ENCODE results near the gene OR2L3. TPM values are rescaled to one million over a fixed set of nuclear protein-coding genes. Genes with fewer than 3 reads are reported as not detected.

The OR2L3 gene
- not detected for polyA plus RNA-seq (2013, experiment 1 of 2)
- not detected for polyA plus RNA-seq (2013, experiment 2 of 2)

GRCh38 chr1:248046536-248046935 lies at the start of gene OR2L3:
OR2L3 (plus strand) TSS chr1:248046836; CDS start chr1:248060682, 13,846 bp downstream.
- Histone ChIP-seq H3K36me3 (ENCODE audit: insufficient read depth, low read length) (no peaks in the 10 kb centered on the region), H3K9ac (ENCODE audit: low read depth, low read length) (no peak within 1 kb of the TSS), H3K4me3 (ENCODE audit: low read length) (no peak within 1 kb of the TSS), H3K27me3 (ENCODE audit: insufficient read depth, low read length) (no peaks in the 10 kb centered on the region), H3K27ac (ENCODE audit: low read depth, low read length) (no peak within 1 kb of the TSS), H3K9me3 (ENCODE audit: insufficient read depth, low read depth, low read length) (peaks cover 87% of the 10 kb centered on the region), H3K4me1 (ENCODE audit: insufficient read depth, low read length) (no peaks in the 10 kb centered on the region)
- 55% methylated on average over 1 of the region's 2 CpGs for WGBS

GRCh38 chr1:247998811-247999210 lies 47.8 kb upstream of the OR2L3 start:
- H3K27ac ChIP-seq (ENCODE audit: low read depth, low read length): no peak overlapping the region
- peaks cover 94% of the 10 kb centered on the region for H3K9me3 ChIP-seq (ENCODE audit: insufficient read depth, low read depth, low read length)
- H3K4me3 ChIP-seq (ENCODE audit: low read length): no peak overlapping the region
- no peaks in the 10 kb centered on the region for H3K27me3 ChIP-seq (ENCODE audit: insufficient read depth, low read length)
- H3K36me3 ChIP-seq (ENCODE audit: insufficient read depth, low read length): no peaks in the 10 kb centered on the region
- no peaks in the 10 kb centered on the region for H3K4me1 ChIP-seq (ENCODE audit: insufficient read depth, low read length)
- 26% methylated on average over 2 of the region's 2 CpGs for WGBS
- H3K9ac ChIP-seq (ENCODE audit: low read depth, low read length): no peak overlapping the region

GRCh38 chr1:248000169-248000568 lies 46.5 kb upstream of the OR2L3 start:
- H3K4me1 ChIP-seq (ENCODE audit: insufficient read depth, low read length): no peaks in the 10 kb centered on the region
- H3K36me3 ChIP-seq (ENCODE audit: insufficient read depth, low read length): no peaks in the 10 kb centered on the region
- no peak overlapping the region for H3K4me3 ChIP-seq (ENCODE audit: low read length)
- no peak overlapping the region for H3K9ac ChIP-seq (ENCODE audit: low read depth, low read length)
- no peaks in the 10 kb centered on the region for H3K27me3 ChIP-seq (ENCODE audit: insufficient read depth, low read length)
- H3K9me3 ChIP-seq (ENCODE audit: insufficient read depth, low read depth, low read length): peaks cover 96% of the 10 kb centered on the region
- no peak overlapping the region for H3K27ac ChIP-seq (ENCODE audit: low read depth, low read length)
- 100% methylated on average over 1 of the region's 1 CpG for WGBS

GRCh38 chr1:248007778-248008177 lies 38.9 kb upstream of the OR2L3 start:
- Histone ChIP-seq H3K9ac (ENCODE audit: low read depth, low read length) (no peak overlapping the region), H3K36me3 (ENCODE audit: insufficient read depth, low read length) (no peaks in the 10 kb centered on the region), H3K27ac (ENCODE audit: low read depth, low read length) (no peak overlapping the region), H3K4me1 (ENCODE audit: insufficient read depth, low read length) (no peaks in the 10 kb centered on the region), H3K4me3 (ENCODE audit: low read length) (no peak overlapping the region), H3K27me3 (ENCODE audit: insufficient read depth, low read length) (no peaks in the 10 kb centered on the region), H3K9me3 (ENCODE audit: insufficient read depth, low read depth, low read length) (peaks cover 94% of the 10 kb centered on the region)
- 43% methylated on average over 1 of the region's 1 CpG for WGBS

GRCh38 chr1:248009681-248010080 lies 37.0 kb upstream of the OR2L3 start:
- WGBS: 74% methylated on average over 3 of the region's 3 CpGs
- Histone ChIP-seq H3K36me3 (ENCODE audit: insufficient read depth, low read length) (no peaks in the 10 kb centered on the region), H3K27ac (ENCODE audit: low read depth, low read length) (no peak overlapping the region), H3K9me3 (ENCODE audit: insufficient read depth, low read depth, low read length) (peaks cover 93% of the 10 kb centered on the region), H3K27me3 (ENCODE audit: insufficient read depth, low read length) (no peaks in the 10 kb centered on the region), H3K4me1 (ENCODE audit: insufficient read depth, low read length) (no peaks in the 10 kb centered on the region), H3K9ac (ENCODE audit: low read depth, low read length) (no peak overlapping the region), H3K4me3 (ENCODE audit: low read length) (no peak overlapping the region)

- Histone ChIP-seq H3K4me3 (ENCODE audit: low read length) (no peak within 1 kb of the TSS), H3K4me1 (ENCODE audit: insufficient read depth, low read length) (no peaks in the 10 kb centered on the region), H3K27ac (ENCODE audit: low read depth, low read length) (no peak within 1 kb of the TSS), H3K9me3 (ENCODE audit: insufficient read depth, low read depth, low read length) (peaks cover 92% of the 10 kb centered on the region), H3K36me3 (ENCODE audit: insufficient read depth, low read length) (no peaks in the 10 kb centered on the region), H3K9ac (ENCODE audit: low read depth, low read length) (no peak within 1 kb of the TSS), H3K27me3 (ENCODE audit: insufficient read depth, low read length) (no peaks in the 10 kb centered on the region)
- WGBS: 100% methylated on average over 1 of the region's 2 CpGs
These were observed 33.4 kb upstream of the OR2L3 start, which contains the start of gene OR2L5 for GRCh38 chr1:248013229-248013710. OR2L5 (plus strand) TSS chr1:248013660; CDS start chr1:248021948, 8,288 bp downstream.

GRCh38 chr1:248015803-248016202 lies 30.8 kb upstream of the OR2L3 start:
- Histone ChIP-seq H3K9me3 (ENCODE audit: insufficient read depth, low read depth, low read length) (peaks cover 95% of the 10 kb centered on the region), H3K36me3 (ENCODE audit: insufficient read depth, low read length) (no peaks in the 10 kb centered on the region), H3K4me1 (ENCODE audit: insufficient read depth, low read length) (no peaks in the 10 kb centered on the region), H3K27me3 (ENCODE audit: insufficient read depth, low read length) (no peaks in the 10 kb centered on the region), H3K27ac (ENCODE audit: low read depth, low read length) (no peak overlapping the region), H3K4me3 (ENCODE audit: low read length) (no peak overlapping the region), H3K9ac (ENCODE audit: low read depth, low read length) (no peak overlapping the region)
- WGBS: 100% methylated on average over 1 of the region's 1 CpG

- no CpG with 5 or more reads among the region's 2 CpGs for WGBS
- H3K9me3 ChIP-seq (ENCODE audit: insufficient read depth, low read depth, low read length): peaks cover 83% of the 10 kb centered on the region
- no peak within 1 kb of the TSS for H3K4me3 ChIP-seq (ENCODE audit: low read length)
- no peaks in the 10 kb centered on the region for H3K4me1 ChIP-seq (ENCODE audit: insufficient read depth, low read length)
- H3K27ac ChIP-seq (ENCODE audit: low read depth, low read length): no peak within 1 kb of the TSS
- H3K36me3 ChIP-seq (ENCODE audit: insufficient read depth, low read length): no peaks in the 10 kb centered on the region
- no peaks in the 10 kb centered on the region for H3K27me3 ChIP-seq (ENCODE audit: insufficient read depth, low read length)
- no peak within 1 kb of the TSS for H3K9ac ChIP-seq (ENCODE audit: low read depth, low read length)
These were observed 16.9 kb upstream of the OR2L3 start, which contains the start of gene OR2L2 for GRCh38 chr1:248029770-248030169. OR2L2 (plus strand) TSS chr1:248030070; CDS start chr1:248038268, 8,198 bp downstream.

- peaks cover 83% of the 10 kb centered on the region for H3K9me3 ChIP-seq (ENCODE audit: insufficient read depth, low read depth, low read length)
- no peak overlapping the region for H3K4me3 ChIP-seq (ENCODE audit: low read length)
- H3K4me1 ChIP-seq (ENCODE audit: insufficient read depth, low read length): no peaks in the 10 kb centered on the region
- no peaks in the 10 kb centered on the region for H3K27me3 ChIP-seq (ENCODE audit: insufficient read depth, low read length)
- WGBS: 79% methylated on average over 4 of the region's 5 CpGs
- H3K27ac ChIP-seq (ENCODE audit: low read depth, low read length): no peak overlapping the region
- no peaks in the 10 kb centered on the region for H3K36me3 ChIP-seq (ENCODE audit: insufficient read depth, low read length)
- H3K9ac ChIP-seq (ENCODE audit: low read depth, low read length): no peak overlapping the region
These were observed 1.4 kb upstream of the OR2L3 start for GRCh38 chr1:248045209-248045608.

GRCh38 chr1:248047008-248047407 lies 372 bp downstream of the OR2L3 start:
- Histone ChIP-seq H3K9me3 (ENCODE audit: insufficient read depth, low read depth, low read length) (peaks cover 91% of the 10 kb centered on the region), H3K9ac (ENCODE audit: low read depth, low read length) (no peak overlapping the region), H3K27ac (ENCODE audit: low read depth, low read length) (no peak overlapping the region), H3K4me1 (ENCODE audit: insufficient read depth, low read length) (no peaks in the 10 kb centered on the region), H3K36me3 (ENCODE audit: insufficient read depth, low read length) (no peaks in the 10 kb centered on the region), H3K27me3 (ENCODE audit: insufficient read depth, low read length) (no peaks in the 10 kb centered on the region), H3K4me3 (ENCODE audit: low read length) (no peak overlapping the region)
- WGBS: no CpG with 5 or more reads among the region's 1 CpG

GRCh38 chr1:248054671-248055070 lies 8.0 kb downstream of the OR2L3 start:
- H3K4me3 ChIP-seq (ENCODE audit: low read length): no peak overlapping the region
- peaks cover 92% of the 10 kb centered on the region for H3K9me3 ChIP-seq (ENCODE audit: insufficient read depth, low read depth, low read length)
- H3K36me3 ChIP-seq (ENCODE audit: insufficient read depth, low read length): no peaks in the 10 kb centered on the region

GRCh38 chr1:248055261-248055660 lies 8.6 kb downstream of the OR2L3 start:
- H3K9me3 ChIP-seq (ENCODE audit: insufficient read depth, low read depth, low read length): peaks cover 92% of the 10 kb centered on the region
- H3K27ac ChIP-seq (ENCODE audit: low read depth, low read length): no peak overlapping the region
- 52% methylated on average over 2 of the region's 2 CpGs for WGBS
- H3K36me3 ChIP-seq (ENCODE audit: insufficient read depth, low read length): no peaks in the 10 kb centered on the region
- H3K4me3 ChIP-seq (ENCODE audit: low read length): no peak overlapping the region
- no peak overlapping the region for H3K9ac ChIP-seq (ENCODE audit: low read depth, low read length)
- no peaks in the 10 kb centered on the region for H3K4me1 ChIP-seq (ENCODE audit: insufficient read depth, low read length)
- H3K27me3 ChIP-seq (ENCODE audit: insufficient read depth, low read length): no peaks in the 10 kb centered on the region

More at GRCh38 chr1:248054671-248055070, 8.0 kb downstream of the OR2L3 start:
- Histone ChIP-seq H3K4me1 (ENCODE audit: insufficient read depth, low read length) (no peaks in the 10 kb centered on the region), H3K9ac (ENCODE audit: low read depth, low read length) (no peak overlapping the region), H3K27me3 (ENCODE audit: insufficient read depth, low read length) (no peaks in the 10 kb centered on the region), H3K27ac (ENCODE audit: low read depth, low read length) (no peak overlapping the region)

All from HUES64 (cell line).